Stimulated activated CD4-positive, alpha-beta T cell treated with anti-CD3 and anti-CD28 coated beads, Interleukin-4, amount 100 ng/mL, for 1 hour (primary cell): ENCODE measurements around the gene GATM.
"Not testable (repeated sequence)": the region's sequence is repeated elsewhere in the genome, so short reads cannot be mapped to it uniquely, and the experiment has no call there.

Source experiments
- DNase-seq: peaks from one replicate; pipeline ENCODE4 v3.0.0-alpha.2; 2020

GATM gene

DNA sequence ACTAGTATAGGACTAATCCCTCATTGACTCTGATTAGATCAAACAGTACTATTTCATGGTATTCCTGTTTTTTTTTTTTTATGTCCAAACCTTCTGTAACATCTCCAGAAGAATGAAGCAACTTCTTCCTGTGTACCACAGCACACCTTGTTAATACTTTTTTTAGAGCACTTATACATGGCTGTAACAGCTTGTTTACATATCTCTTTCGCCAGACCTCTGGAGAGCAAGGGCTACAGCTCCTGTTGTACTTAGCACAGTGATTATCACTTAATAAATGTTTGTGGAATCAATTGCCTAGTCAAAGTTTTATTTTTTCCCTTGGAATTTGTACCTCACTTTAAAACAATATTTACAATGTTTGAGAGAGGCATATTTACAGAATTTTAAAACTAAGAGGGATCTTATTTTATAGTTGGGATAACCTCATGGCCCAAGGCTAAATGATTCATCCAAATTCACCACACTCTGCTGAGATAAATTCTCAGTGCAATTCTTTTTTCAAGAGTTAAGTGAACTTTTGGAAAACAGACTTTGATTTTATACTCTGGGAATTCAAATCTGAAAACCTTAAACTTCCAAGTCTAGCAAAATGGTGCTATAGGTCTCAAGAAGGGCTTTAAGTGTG lies 9.2 kb upstream of the GATM start:
- DNase-seq: no peak

DNA sequence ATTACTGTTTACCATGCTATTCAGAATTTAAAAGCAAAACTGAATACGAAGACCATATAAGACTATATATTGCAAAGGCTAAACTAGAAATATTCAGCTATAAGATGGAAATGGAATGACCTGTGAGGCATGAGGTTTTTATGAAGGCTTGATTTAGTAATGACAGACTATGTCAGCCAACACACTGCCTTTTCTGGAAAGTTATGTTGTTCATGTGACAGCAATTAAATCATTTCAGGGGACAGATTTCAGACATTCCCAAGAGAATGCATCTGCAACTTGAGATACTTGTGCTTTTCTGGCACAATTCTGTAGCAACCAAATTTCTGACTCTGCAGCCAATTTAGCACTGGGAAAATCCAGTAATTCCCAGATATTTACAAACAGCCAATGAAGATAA lies 8.6 kb upstream of the GATM start:
- no peak for DNase-seq

DNA sequence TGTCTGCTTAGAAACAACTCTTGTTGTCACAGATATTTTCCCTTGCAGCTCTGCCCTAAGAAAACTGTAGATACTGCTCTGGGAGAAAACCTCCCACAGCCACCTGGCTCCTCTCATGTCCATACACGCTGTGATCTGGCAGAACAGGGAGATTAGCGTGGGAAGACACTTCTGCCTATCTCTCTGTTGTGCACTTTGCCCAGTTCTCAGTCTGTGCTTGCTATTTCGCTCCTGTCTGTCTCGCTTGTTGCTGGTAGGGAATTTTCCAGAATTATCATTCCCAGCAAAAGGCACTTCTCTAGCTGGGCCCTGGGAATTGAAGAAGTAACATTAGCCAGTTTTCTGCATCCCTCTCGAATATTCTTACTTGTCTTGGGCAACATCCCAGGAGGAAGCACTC lies 8.1 kb upstream of the GATM start:
- no peak for DNase-seq

DNA sequence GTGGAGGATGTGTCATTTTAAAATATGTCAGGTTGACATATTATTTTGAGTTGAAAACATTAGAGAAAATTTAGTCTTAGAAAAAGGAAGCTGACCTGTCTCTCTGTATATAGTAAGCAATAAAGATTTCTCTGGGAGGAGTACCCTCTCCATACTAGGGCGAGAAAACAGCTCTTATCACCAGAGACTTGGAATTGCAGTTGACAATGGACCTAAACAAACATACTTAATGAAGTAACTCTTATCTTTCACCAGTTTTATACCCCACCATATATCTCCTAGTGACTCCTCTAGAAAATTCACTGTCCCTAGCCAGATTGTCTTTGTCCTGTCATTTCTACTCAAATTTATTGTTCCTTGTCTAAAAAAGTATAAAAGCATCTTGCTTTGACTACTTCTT lies 7.2 kb upstream of the GATM start:
- no peak for DNase-seq

DNA sequence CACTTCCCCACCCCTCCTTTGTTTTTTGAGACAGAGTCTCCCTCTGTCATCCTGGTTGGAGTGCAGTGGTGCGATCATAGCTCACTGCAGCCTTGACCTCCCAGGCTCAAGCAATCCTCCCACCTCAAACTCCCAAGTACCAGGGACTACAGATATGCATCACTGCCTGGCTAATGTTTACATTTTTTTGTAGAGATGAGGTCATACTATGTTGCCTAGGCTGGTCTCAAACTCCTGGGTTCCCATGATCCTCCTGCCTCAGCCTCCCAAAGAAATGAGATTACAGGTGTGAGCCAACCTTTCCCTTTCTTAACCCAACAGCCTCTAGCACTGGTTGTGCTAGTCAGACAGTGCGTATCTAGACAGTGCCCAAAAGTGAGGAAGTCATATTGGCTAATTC lies 6.4 kb upstream of the GATM start:
- DNase-seq: no peak

DNA sequence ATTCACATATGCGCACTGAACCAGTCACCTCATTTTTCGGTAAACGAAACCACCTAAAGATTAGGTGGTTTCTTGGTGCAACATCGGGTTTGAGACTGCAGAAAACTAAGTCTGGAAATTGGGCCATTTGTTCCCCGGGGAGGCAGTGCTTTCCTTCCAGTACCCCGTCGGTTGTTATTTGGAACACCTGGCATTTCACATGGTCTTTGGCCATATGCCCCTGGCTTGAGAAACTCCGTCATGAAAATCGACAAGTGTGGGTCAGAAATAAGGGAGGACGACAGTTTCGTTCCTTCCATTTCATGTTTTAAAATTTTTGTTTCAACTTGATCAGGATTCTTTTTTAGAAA lies 544 bp upstream of the GATM start:
- DNase-seq: no peak

DNA sequence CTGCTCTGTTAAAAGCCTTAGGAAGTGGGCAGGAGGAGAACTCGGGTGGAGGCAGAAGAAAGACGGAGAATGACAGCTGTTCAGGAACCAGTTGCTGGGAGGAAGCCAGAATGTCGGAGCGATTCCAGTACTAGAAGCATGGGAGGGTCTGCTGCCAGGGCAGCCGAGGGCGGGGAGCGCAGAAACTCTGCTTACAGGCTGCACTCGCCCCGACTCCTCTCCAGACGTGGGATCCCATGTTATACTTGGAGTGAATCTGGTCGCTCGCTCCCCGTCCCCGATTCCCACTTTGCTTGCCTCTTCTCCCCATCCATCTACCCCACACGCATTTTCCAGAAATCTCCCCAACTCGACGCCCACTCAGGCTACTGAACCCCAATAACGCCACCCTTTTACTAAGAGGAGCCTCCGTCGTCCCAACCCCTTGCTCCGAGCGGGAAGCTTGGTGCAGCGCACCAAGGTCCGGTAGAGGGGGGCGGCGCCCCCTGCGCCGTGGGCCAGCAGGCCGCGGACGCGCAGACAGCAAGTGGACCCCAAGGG lies 665 bp downstream of the GATM start:
- DNase-seq: no peak

DNA sequence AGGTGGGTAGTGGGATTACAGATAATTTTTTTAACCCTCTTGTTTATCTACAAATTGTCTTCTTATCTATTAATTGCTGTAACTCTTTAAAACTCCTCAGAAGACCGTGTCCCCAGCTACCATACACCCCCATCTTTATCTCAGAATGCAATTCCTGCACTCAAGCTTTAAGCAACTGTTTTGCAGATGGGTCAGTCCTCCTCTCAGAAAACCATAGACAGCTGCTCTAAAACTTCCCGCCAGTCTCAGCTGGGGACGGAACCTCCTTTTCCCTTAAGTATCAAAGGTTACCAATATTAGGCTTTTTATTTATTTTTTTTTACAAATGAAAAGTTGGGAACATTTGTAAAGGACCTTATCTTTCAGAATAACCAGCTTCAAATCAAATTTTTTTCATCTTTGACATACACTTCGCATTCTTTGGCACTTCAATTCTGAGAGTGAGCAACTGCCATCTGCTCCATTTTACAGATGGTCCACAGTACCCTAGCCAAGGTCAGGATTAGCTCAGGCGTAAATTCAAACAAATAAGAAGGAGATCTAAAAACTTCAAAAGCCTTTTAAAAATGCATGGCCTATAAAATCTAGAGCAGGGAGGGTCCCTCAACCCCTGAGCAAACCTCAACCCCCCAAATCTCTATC lies 1.3 kb downstream of the GATM start:
- DNase-seq: no peak

DNA sequence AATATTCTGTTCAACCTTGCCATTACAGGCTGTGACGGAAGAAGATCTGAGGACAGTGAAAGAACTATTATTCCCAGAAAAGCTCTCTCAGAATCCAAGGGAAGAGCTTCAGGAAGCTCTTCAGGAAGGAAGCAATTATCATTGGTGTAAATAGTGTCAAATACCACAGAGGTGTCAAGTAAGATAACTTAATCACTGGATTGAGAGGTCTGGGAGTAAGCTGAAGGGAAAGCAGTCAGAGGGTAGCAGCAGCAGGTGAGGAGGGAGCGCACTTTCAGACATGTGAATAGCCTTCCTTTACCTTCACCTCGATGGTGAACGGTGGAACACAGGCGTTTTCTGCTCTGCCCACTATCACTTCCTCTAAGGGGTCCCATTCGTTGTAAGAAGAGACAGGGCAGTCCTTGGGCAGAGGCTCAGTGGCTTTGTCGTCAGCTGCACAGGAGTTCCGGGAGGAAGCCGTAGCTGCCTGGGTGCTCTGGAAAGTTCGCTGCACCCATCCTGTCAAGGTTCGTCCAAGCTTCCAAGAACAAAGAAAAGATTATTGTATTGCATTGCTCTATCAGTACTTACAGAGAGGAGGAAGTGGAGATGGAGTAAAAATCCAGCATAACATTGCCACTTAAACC lies 1.9 kb downstream of the GATM start:
- DNase-seq: no peak

DNA sequence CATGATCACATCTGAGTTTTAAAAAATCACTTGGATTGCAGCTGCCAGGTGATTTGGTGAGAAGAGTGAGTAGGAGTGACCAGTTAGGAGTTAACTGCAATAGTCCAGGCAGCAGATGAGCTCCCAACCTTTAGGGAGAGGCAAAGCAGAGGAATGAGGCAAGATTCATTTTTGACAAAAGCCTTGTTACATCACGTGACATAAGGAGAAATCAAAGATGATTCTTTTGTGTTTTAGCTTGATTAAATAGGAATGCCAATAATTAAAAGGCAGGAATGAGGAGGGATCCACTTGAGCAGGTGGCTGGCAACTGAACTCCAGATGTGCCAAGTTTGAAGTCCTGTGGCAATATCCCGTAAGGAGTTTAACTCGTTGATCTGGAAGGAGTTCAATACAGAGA lies 2.5 kb downstream of the GATM start:
- no peak for DNase-seq

DNA sequence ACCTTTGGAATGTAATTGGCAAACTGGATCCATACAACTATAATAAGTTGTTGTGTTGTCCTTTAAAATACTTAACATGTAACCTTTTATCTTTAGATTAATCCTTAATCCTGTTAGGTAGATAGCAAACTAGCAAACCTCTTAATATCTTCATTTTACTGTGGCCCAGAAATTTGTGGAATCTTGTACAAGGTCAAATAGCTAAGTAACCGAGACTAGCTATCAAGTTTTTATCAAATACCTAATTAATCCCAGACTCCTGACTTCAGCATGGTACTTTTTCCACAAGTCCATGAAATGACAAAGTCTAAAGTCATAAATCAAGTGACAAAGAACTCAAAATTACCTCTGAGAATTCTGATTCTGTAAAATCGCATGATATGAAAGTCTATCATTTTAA lies 4.4 kb downstream of the GATM start:
- no peak for DNase-seq

DNA sequence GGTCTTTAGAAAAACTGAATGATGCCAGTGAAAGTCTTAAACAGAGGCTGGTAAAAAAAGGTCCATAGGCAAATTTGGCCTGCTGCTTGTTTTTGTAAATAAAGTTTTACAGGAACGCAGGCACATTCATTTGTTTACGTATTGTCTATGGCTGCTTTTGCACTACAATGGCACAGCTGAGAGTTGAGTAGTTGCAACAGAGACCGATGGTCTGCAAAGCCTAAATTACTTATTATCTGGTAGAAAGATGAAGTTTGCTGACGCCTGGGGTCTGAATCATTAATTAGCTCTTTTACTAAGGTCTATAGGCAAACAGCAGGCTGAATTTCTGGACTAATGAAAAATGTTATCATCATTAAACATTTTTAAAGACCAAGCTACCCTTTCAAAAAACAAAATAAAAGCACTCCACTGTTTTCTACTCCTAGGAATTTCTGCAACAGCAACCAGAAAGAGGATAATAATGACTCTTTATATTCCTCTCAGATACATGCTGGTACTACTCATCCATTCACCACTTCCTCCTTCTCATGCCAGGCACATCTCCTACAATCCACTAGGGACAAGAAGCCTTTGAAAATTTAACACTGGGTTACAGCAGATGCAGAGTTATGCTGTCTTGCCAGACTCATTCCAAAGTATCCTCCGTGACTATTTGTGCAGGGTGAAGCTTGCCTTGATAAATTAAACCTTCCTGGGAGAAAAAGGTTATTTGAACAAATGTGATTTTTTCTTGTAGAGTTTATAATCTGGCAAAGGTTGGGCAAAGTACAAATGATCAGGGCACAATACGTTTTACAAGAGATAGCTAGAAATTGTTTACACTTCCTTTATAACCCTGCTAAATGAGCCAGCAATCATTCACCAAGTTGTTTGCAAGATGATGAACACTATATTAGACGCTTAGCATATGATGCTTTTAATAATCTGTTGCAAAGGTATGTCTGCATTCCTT lies 6.0 kb downstream of the GATM start:
- no peak for DNase-seq

DNA sequence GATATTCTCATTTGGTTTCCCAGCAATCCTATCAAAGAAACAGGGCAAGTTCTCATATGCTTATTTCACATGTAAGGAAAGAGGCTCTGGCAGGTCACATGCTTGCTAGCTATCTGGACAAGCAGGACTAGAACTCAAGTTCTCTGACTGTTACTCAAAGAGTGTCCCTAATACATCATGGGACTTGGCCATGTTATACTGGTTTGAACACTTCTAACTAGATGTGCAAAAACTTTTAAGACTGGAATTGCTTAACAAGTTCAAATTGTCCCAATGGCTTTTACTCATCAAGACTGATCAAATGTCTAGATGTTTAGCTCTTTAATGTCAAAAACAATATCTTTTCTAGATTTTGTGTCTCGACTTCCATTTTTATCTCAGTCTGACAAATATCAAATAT lies 6.8 kb downstream of the GATM start:
- DNase-seq: no peak

DNA sequence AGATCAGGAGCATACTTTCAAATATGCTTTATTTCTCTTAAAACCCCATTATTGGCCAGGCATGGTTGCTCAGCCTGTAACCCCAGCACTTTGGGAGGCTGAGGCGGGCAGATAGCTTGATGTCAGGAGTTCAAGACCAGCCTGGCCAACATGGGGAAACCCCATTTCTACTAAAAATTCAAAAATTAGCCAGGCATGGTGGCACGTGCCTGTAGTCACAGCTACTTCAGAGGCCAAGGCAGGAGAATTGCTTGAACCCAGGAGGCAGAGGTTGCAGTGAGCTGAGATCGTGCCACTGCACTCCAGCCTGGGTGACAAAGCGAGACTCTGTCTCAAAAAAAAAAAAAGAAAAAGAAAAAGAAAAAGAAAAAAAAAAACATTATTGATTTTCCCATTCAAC lies 8.3 kb downstream of the GATM start:
- not testable (repeated sequence) for DNase-seq

DNA sequence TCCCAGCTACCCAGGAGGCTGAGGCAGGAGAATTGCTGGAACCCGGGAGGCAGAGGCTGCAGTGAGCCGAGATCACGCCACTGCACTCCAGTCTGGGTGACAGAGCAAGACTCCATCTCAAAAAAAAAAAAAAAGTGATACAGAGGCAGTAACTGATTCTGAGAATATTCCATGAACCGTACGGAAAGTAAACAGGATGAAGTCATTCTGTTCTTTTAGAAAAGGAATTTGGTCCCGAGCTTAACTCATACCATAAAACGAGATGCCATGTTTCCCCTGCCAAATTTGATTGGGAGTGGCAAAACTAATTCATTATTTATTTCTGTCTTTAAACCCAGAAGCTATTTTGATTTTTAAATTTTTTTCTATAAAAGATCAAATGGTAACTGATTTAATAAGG lies 11.1 kb downstream of the GATM start:
- DNase-seq: not testable (repeated sequence)

DNA sequence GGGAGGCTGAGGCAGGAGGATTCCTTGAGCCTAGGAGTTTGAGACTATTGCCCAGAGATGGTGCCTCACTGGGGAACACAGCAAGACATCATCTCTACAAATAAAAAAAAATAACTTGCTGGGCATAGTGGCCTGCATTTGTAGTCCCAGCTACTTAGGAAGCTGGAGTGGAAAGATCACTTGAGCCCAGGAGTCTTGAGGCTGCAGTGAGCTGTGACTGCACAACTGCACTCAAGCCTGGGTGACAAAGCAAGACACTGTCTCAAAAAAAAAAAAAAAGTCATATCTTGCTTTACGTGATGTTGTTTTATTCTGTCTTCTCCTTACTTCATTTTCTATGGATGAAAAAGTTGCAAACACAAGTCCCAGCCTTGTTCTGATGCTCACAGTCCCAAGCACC lies 14.1 kb downstream of the GATM start:
- DNase-seq: no peak

DNA sequence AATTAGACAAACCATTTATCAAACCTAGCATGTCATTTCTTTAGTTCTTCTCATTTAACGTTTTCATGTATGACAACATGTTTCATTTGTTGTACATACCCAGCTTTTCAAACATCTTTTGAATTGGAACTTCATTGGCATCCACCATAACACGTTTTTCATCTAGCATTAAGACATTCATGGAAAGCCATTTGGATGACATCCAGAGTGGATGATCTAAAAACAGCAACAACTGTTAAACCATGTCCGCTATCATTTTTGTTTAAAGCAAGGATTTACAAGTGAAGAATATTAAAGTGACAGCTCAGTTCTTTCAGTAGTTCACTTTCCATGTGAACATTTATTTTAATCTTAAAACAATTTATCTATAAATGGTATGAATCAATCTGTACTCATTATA lies 14.5 kb downstream of the GATM start:
- no peak for DNase-seq

DNA sequence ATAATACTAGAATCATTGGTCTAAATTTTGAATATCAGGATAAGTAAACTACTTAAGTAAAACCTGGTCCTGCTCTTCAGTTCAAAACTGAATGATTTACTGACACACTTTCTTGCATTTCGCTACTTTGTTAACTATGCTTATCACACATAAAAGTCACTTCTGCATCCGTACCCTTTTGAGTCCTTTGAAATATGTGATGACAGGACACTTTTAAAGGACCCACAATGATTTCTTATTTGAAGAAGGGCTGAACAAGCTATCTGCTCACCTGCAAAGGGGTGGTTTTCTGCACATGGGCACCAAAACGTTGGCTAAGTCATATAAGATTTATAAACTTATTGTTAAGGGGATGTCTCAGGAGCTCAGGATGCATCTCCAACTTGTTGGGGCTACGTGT lies 15.0 kb downstream of the GATM start:
- DNase-seq: no peak

DNA sequence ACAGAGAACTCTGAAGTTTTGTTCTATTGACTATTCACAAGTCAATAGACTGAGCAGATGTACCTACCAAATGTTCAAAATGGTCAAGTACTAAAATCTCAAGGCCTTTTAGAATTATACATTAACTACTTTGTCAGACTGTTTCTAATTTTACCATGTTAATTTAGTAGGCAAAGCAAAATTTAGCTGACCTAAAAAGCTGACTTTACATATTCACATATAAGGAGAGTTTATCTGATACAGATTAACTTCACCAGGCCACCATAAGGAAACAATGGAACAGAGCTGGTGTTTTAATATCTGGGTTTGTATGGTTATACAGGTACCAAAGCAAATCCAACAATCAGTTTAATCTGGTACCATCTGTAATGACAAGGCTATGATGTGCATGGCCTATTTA lies 15.9 kb downstream of the GATM start:
- no peak for DNase-seq

DNA sequence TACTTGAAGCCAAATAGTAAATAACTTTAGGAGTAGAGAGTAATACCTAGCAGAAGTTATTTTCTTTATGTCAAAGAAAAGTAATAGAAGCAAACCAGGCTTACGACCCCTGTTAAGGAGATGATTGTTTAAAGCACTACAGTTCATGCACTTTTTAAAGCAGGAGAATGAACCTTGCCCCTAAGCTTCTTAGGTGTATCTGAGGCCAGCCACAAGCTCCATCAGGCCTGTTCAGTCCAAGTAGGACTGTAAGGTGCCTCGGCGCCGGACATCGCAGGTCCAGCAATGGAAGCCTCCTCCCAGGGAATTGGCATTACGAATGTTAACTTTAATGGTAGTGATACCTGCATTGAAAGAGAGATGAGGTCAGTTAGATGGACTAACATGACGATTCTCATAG lies 16.5 kb downstream of the GATM start:
- DNase-seq: no peak

DNA sequence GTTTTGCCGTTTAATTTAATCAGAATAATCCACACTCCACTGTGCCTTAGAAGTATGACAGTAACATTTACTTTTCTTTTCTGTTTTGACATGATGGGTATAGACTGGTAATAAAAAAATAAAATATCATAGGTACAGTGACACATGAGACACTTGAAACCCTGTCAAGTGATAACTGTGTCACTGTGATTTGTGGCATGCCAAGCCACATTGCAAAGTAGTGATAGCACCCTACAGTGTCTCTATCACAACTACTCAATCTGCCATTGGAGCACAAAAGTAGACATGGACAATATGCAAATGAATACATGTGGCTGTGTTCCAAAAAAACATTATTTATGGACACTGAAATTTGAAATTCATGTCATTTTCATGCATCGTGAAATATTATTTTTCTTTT lies 22.5 kb downstream of the GATM start:
- DNase-seq: no peak

DNA sequence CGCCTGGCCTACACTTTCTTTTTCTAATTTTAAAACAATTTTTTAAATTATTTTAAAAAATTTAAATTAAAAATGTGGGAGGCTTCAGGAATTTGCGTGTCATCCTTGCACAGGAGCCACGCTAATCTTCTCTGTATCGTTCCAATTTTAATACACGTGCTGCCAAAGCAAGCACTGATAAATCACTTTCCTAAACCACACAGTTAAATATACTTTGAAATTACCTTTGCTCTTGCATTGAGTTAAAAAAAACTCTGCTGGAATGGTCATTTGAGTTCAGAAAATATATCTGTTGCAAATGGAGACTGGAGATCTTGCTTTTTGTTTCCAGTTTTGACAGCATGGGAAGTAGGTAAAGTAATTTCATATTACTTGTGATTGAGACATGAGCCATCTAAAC lies 23.6 kb downstream of the GATM start:
- no peak for DNase-seq

DNA sequence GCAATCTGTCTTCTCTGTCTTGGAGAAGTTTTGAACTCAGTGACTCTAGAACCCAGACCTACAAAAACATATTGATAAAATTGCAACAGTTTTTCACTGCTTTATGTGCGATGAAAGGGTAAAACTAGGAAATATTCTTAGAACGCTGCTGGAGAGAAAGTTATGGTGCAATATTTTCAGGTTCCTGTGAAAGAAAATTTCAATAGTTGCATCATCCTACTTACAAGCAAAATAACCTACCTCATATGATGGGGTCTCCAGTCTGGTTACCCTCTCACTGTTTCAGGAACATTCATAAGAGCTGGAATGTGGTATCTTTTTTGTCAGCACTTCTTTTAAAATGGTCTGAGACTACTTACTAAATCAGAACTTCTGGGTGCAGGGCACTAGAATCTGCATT lies 27.1 kb downstream of the GATM start:
- DNase-seq: no peak

DNA sequence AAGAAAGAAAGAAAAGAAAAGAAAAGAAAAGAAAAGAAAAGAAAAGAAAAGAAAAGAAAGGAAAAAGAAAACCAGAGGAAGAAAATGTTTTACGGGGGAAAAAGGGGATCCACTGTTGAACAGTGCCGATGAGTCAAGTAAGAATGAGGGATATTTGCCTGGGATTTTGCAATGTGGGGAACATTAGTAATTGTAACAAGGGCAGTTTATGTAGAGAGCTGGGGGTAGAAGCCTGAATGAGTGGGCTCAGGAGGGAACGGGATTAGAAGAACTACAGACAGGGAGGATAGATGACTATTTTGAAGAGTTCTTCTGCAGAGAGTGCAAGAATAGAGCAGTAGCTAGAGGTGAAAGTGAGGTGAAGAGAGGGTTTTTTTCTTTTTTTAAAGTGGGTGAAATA lies 28.7 kb downstream of the GATM start:
- DNase-seq: no peak
